ENCODE measurements around the gene TSHB.

Gene TSHB

GRCh38 chr1:115029526-115029925 is at the start of gene TSHB:
TSS of gene TSHB (plus strand) at chr1:115029826. CDS start at chr1:115033363, 3,537 bp downstream.
- no peak within 1 kb of the TSS for H3K27ac ChIP-seq
- TF ChIP-seq CTCF (conservative IDR thresholded peaks at IDR 0.05), result no peak

GRCh38 chr1:114982251-114982650 is 47.4 kb upstream of the TSHB start:
- TF ChIP-seq CTCF (conservative IDR thresholded peaks at IDR 0.05), result no peak
- H3K27ac ChIP-seq, result no peak overlapping the region

GRCh38 chr1:114986286-114986685 is 43.3 kb upstream of the TSHB start:
- no peak for TF ChIP-seq CTCF (conservative IDR thresholded peaks at IDR 0.05)
- H3K27ac ChIP-seq, result no peak overlapping the region

GRCh38 chr1:114988095-114988494 is 41.5 kb upstream of the TSHB start:
- no peak for TF ChIP-seq CTCF (conservative IDR thresholded peaks at IDR 0.05)
- no peak overlapping the region for H3K27ac ChIP-seq

- H3K27ac ChIP-seq, result no peak overlapping the region
- no peak for TF ChIP-seq CTCF (conservative IDR thresholded peaks at IDR 0.05)
Observed at GRCh38 chr1:114997510-114998289, 31.9 kb upstream of the TSHB start.

GRCh38 chr1:115006191-115006590 is 23.4 kb upstream of the TSHB start:
- no peak overlapping the region for H3K27ac ChIP-seq
- no peak for TF ChIP-seq CTCF (conservative IDR thresholded peaks at IDR 0.05)

GRCh38 chr1:115012006-115012405 is 17.6 kb upstream of the TSHB start:
- H3K27ac ChIP-seq, result no peak overlapping the region
- TF ChIP-seq CTCF (conservative IDR thresholded peaks at IDR 0.05), result no peak

Measured in VCaP (cell line).